D721Med (cell line): ENCODE measurements around the gene TSC22D3.

Experiments
- DNase-seq: peaks from one replicate; pipeline ENCODE4 v3.0.0; 2011; ENCODE audit warnings: low spot score; ENCODE audit not compliant: insufficient read length
- FAIRE-seq: peaks from 2 replicates; lab custom pipeline; 2011; peaks lifted over from hg19 to GRCh38; lab: Jason Lieb, UNC
- TF ChIP-seq, protein P1 (sequence below): IDR thresholded peaks from 2 replicates; pipeline ENCODE4 v1.5.1; 2012; ENCODE audit warnings: mild to moderate bottlenecking, control low read depth; ENCODE audit not compliant: insufficient read depth; ENCODE audit errors: missing control alignments

Gene TSC22D3

DNA sequence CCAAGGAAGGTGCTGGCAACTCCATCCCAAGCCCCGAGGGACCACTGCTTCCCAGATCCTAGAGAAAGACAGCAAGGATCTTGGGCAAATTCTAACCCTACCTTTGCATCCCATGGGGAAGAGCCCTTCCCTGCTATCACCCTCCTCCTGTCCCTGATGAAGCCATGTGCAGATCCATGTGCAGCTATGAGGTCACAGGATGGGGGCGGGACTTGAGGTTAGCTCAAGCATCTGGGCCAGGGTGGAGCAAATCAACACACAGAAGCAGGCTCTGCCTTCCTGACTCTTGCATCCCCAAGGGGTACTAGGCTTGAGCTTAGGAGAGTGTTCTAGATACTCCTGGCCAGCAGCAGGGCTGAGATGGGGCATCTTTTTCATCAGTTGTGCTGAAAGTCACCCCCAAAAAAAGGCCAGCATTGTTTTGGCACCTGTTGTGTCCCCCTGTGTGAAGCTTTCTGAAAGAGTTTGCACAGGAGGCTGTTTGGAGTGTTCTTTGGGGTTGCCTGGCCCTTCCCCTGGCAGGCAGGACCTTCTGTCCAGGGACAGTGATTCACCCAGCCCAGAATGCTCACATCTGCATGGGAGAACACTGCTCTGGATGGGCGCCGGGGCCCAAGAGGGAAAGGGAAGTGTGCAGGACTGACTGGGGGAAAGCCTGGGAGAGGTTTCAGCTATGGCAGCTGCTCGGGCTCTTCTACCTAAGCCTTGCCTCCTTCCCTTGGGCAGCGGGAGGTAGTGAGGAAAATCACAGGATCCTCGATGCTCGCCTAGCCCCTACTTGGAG is 96.4 kb downstream of the TSC22D3 start:
- no peak for FAIRE-seq
- TF ChIP-seq, protein P1, sequence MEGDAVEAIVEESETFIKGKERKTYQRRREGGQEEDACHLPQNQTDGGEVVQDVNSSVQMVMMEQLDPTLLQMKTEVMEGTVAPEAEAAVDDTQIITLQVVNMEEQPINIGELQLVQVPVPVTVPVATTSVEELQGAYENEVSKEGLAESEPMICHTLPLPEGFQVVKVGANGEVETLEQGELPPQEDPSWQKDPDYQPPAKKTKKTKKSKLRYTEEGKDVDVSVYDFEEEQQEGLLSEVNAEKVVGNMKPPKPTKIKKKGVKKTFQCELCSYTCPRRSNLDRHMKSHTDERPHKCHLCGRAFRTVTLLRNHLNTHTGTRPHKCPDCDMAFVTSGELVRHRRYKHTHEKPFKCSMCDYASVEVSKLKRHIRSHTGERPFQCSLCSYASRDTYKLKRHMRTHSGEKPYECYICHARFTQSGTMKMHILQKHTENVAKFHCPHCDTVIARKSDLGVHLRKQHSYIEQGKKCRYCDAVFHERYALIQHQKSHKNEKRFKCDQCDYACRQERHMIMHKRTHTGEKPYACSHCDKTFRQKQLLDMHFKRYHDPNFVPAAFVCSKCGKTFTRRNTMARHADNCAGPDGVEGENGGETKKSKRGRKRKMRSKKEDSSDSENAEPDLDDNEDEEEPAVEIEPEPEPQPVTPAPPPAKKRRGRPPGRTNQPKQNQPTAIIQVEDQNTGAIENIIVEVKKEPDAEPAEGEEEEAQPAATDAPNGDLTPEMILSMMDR = no peak

DNA sequence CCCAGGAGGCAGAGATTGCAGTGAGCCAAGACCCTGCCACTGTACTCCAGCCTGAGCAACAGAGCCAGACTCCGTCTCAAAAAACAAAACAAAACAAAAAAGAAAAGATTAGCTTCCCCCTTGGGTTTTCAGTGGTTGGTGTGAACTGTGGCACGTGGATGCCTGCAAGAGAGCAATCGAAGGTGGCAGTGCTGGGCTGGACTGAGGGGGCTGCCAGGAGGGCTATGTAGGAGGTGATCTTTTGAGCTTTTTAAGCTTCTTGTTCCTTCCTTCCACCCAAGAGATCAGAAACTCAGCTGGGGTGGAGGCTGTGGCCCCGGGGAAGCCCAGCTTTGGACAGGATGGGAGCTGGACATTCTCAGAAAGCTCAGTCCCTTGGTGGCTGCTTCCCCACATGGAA is 97.7 kb downstream of the TSC22D3 start:
- DNase-seq (no peak), FAIRE-seq (no peak)
- TF ChIP-seq, protein P1 = no peak

More for the DNA sequence above, 96.4 kb downstream of the TSC22D3 start:
- no peak for DNase-seq

DNA sequence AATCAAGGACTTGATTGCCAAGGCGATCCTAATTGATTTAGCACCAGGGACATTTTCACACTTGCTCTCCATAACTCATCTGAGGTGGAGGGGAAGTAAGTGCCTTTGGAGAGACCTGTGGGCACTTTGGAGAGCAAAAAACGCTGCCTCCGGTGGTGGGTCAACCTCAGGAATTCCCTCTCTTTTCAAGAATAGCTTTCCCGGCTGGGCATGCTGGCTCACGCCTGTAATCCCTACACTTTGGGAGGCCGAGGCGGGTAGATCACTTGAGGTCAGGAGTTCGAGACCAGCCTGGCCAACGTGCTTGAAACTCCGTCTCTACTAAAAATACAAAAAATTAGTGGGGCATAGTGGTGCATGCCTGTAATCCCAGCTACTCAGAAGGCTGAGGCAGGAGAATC is 98.1 kb downstream of the TSC22D3 start:
- TF ChIP-seq, protein P1 = no peak
- DNase-seq = no peak
- no peak for FAIRE-seq

DNA sequence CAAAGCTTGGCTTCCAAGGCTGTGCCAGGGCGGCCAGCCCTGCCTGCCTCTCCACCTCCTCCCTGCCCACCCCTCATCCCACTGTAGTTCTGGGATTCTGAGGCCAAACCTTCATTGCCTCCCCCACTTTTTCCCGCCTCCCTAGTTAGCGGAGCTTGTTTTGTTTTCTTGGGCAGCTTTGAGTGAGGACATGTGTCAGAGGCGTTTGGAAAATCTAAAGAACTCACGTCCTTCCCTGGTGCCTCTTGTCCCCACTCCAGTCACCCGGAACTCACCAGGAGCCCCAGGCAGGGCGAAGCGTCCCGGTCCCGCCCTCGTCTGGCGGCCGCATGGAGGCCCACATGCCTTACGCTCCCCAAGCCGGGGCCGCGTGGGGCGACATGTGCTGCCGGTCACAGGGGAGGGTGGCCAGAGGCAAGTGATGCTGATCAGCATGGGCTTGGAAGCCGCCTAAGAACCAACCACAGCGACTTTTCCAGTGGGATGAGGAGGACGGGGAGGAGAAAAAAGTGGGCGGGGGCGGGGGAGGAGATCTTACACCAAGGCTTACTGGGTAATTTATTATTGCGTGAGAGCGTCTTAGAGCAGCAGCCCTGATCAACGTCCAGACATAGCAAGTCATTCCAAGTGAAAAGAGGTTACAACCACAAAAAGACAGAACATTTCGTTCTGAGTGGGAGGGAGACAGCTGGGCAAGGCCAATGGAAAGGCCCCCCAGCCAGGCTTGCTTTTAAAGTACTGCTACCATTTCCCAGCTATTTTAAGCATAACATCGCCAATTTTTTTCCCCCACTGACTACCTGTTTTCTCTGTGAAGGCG is 98.8 kb downstream of the TSC22D3 start:
- TF ChIP-seq, protein P1 = no peak
- no peak for FAIRE-seq
- DNase-seq = no peak

DNA sequence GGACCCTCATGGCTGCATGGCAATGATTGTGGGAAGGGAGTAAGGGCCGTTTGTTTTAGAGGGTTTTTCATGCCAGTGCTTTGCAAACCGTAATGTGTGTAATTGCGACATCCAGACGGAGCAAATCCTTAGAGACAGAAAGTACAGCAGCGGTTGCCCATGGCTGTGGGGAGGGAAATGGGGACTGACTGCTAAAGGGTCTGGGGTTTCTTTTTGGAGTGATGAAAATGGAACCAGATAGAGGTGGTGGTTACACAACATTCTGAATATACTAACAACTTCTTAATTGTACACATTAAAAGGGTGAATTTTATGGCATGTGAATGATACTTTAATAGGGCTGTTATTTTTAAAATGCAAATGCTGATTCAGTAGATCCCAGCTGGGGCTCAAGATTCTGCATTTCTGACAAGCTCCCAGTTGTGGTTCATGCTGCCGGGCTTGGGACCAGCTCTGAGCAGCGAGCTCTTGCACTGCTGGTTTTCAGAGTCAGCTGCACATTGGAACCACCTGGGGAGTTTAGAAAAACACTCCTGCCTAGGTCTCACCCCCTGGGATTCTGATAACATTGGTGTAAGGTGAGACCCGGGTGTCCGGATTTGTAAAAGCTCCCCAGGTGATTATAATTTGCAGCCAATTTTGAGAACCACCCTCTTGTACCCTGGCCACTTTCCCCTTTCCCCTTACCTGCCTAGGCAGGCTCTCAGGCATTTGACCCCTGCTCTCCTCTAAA is 99.6 kb downstream of the TSC22D3 start:
- FAIRE-seq = no peak
- TF ChIP-seq, protein P1 = no peak
- no peak for DNase-seq

DNA sequence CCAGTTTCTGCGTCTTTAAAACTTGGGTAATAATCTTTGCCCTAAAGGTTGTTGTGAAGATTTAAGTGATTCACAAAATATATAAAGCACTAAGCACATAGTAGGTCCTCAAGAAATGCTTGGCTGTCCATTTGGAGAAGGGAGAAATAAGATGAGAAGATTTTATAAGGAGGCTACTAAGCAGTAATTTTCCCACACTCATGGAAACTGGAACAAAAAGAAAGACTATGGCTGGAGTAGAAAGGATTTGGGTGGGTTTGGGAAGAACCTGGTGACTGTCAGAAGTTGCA is 100.3 kb downstream of the TSC22D3 start:
- FAIRE-seq = no peak
- TF ChIP-seq, protein P1 = no peak
- DNase-seq = no peak
